ENCODE results near the gene BNC2.

The BNC2 gene

DNA sequence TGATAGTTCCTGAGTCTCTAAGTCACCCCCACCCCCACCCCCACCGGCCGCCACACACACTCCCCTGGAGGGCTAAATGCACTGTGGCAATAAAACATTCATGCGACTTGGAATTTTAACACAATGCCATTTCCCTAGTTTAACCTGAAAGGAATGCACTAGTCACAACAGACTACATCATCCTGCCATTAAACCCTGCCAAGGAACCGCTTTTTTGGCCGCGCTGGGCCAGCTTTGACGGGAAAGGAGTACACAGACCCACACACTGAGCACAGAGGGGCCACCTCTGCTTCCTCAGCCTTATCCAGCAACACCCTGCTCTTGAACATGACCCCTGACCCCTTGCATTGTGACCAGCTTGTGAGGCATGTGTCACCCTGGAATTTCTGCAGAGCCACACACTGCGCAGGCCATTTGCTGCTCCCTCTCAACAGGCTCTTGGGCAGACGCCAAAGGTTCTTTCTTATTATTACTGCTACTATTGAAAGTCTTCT lies 165.3 kb downstream of the BNC2 start:
- no peak for DNase-seq

DNA sequence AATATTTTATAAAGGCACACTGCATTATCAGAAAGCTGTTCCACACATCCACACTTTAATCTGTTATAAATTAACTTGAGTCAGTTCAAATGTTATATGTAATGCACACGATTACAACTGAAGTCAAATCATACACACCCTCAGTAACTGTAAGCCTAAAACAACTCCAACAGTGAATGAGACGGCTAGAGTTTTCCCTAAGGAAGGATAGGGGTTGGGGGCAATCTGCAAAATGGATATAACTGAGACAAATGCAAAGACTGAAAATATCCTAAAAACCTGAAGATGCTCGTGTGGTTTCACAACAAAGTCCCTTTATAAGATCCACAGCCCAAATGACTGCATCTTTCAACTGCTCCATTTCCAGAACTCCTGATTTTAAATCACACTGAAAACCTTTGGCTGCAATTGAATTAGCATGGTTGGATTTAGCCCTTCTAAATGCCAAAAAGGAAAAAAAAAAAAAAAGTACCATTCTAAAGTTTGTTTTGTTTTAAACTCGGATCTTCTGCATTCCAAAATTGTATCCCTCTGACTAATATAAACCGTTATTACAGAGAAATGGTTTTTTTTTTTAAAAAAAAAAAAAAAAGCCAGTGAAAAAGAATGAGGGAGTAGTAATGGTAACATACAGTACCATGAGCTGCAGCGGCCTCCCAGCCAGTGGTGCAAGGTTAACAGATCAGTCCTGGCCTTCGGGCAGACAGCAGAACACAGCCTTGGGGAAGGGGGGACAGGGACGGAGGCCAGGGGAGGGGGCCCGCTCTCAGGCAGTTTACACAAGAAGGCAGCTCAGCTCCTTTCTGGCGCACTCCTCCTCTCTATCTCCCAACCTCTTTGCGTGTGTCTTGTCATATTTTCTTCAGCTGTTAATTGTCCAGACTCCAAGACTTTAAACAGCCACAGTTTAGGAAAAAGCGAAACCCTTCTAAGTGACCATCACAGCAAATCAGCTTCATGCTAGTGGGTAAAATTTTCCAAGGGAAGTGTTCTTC lies 166.1 kb downstream of the BNC2 start:
- no peak for DNase-seq

DNA sequence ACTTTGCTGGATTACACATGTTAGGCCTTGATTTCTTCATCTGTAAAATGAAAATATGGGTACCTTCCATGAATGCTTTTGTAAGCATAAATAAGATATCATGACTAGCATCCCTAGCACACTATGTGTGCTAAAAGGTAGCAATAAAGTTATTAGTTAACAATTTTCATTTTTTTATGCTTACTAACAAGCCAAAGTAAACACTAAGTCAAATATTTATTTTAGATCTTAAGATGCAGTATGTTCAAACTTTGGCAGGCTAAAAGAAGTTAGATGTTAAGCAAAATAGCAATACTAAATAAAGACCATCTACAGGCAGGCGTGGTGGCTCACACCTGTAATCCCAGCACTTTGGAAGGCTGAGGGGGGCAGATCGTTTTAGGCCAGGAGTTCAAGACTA lies 169.1 kb downstream of the BNC2 start:
- no peak for DNase-seq

DNA sequence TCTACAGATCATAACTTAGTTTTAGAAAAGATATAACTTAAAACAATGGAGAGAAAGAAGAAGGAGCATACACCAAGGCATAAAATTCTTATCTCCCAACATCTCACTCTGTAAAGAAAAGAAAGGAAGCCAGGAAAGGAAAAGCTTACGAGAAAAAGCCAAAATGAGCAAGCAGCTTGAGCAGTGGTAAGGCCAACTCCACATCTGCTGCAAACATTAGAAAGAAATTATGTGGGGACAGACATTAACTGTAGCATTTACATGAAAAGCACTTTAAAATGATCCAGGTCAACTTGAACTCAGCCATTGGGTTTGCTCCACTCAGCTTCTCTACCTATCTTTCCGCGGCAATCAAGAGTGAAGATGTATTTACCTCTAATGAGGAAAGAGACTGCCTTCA lies 176.9 kb downstream of the BNC2 start:
- no peak for DNase-seq

DNA sequence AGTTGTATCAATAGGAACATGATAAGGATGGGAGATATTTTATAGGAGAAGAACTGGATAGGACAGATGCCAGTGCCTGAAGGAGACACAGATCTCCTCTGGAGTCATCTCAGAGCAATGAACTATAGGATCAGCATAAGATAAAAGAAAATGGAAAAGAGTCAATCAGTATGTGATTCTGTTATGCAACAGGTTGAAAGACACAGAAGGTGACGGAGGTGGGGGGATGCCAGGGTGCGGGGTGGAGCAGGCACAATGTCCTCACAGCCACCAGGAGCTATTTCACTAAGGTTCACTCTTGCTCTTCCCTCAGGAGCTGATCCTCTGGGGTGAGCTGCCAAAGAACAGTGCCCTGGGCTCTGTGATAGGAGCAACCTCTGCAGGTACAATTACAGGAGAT lies 179.8 kb downstream of the BNC2 start:
- no peak for DNase-seq

DNA sequence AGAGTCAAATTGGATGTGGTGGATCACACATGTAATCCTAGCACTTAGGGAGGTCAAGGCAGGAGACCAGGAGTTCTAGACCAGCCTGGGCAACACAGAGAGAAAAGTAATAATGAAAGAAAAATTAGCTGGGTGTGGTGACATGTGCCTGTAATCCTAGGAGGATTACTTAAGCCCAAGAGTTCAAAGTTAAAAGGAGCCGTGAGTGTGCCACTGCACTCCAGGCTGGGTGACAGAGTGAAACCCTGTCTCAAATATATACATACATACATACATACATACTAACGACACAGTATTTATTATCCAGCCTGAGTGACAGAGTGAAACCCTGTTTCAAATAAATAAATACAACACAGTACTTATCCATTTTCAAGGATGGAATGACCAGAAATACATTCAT lies 180.3 kb downstream of the BNC2 start:
- no peak for DNase-seq

DNA sequence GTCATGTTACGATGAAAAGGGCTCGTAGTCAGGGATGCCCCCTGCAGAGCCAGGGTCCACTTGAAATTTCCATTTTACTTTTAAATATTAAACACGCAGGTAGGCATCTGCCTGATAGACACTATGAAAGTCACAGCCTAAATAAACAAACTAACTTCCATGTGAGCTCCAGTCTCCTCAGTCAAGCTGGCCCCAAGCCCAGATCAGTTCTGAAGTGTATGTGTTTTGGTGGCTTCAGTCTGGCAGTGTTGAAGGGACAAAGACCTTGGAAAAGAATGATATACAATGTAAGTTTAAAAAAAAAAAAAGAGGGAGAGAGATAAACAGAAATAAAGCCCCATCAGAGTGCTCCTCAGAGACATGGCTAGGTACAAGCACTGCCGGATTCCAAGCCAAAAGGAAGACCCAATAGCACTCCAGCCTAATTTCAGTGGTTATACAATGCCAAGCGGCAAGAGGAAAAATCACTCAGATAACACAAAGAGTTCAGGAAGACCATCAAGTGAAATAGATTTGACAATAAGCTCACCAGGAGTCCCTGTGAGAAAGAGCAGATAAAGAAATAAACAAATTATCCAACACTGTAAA lies 181.0 kb downstream of the BNC2 start:
- DNase-seq: no peak

DNA sequence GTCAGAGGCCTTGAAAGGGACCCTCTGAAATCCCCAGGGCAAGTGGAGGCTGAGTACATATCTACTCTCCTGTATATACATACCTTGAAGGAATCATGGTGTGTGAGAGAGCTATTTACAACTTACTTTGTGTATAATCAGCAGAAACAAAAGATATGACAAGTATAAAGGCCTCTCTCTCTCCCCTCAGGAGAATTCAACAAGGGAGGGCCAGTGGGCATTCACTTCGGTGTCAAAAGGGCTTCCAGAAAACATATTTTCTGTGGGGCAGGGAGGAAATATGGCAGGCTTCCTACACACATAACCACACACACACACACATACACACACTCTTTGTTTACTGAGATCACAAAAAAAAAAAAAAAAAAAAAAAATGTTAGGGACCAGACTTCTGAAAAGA lies 181.7 kb downstream of the BNC2 start:
- no peak for DNase-seq

DNA sequence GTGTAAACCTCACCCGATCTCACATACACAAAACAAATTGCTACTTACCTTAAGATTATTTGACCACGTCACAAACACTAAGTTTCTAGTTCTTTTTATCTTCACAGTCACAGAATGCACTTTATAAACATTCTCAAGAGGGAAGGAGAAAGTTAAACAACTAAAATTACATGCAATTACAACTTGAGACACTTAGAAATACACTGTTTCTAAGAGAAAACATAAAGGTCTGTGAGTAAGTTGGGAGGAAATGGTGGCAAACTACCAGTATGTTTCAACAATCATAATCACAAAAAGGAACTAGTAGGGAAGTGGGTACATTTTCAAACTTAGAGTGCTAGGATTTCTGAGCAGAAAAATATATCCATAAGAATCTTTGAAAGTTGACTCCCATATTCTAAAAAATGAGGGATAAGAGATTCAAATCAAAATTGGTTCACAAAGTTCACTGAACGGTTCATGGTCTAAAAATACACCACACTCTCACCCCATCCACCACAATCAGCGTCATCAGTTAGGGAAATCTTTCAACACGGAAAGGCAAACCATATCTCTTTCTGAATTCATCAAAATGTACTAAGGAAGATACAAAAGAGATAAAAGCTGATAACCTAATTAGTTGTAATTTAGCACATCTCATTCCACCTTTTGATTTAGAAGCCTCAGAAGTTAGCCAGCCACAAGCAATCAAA lies 182.6 kb downstream of the BNC2 start:
- DNase-seq: no peak

DNA sequence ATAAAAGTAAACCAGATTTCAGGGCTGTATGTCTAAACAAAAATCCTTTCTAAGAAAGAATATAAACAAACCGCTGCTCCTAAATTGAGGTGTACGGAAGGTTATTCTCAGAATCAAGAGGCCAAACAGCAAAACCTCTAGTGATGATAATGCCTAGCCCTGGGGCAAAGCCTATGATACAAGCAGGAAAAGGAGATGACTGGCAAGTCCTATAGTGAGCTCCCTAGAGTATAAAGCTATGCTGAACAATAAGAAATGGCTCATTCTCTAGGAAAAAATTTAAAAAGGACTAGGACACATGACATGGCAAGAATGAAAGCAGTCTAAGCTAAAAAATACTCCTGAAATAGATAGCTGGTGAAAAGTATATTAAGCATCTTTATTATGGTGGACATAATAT lies 187.1 kb downstream of the BNC2 start:
- no peak for DNase-seq

DNA sequence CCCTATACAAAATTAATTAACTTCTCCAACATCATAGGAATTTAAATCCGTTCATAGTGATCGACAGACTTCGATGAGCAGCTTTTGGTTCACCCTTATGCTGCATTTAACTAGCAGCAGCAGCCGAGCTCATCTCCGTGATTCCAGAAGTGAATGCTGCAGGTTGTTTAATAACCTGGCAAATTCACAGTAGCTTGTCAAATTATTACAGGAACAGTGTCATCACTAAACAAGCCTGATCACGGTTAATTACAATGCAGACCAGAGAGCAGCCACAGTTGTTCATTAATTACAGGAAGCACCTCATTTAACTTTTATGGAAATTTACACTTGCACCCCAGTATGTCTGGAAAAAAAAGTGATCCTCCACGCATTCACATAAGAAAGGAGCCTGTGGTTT lies 188.2 kb downstream of the BNC2 start:
- no peak for DNase-seq

DNA sequence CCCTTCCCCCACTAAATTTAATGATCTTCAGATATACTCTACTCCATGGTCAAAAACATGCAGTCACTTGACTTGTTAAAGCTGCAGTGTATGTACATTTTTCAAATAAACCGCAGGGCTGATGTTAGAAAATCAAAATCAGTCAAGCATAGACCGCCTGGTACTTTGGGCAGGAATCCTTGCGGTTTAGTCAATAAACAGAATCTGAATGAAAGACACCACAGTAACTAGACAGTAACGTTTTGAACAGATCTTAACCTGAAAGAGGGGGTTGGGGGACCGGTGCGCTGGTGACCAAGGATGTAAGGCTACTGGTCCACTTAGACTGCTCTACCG lies 188.8 kb downstream of the BNC2 start:
- no peak for DNase-seq

DNA sequence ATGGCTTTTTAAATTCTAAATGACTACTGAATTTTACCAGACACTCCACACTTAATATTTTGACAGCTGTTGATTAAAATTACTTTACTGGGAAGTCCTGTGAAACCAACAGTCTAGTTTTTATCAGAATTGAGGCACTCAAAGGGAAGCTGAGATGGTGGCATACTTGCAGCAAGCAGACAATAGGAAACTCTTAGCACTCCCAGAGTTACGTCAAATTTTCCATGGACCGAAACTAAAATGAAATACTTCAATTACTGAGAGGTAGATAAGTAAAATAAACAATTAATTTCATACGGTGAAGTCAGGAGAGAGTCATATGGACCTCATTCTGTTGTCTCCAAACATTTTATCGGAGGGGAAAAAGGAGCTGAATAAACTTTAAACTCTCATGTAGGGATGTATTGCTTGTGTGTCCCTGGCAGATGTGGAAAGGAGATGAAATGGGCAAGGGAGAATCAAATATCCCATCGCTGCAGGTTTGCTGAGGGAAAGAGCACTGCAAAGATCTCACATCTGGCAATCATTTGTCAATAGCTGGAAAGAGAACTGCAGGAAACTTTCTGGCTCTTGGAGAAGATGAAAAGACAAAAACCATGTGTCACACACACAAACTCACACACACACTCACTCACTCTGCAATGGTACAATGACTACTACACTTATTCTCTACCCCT lies 189.4 kb downstream of the BNC2 start:
- no peak for DNase-seq

DNA sequence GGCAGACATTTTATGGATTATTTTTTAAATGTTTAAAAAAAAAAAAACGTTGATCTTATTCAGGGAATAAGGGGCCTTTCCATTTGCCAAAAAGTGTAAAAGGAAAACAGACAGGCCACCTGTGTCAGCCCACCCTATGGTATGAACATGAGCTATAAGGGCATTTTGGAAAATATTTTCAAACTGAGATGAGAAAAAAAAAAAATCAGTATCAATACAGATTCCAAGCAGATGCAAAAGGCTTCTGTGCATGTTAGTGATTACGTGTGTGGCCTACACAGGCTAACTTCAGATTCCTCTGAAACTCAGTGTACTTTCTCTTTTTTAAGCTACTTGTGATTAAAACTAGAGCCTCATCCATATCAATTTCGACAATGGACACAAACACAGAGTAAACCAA lies 189.9 kb downstream of the BNC2 start:
- no peak for DNase-seq

DNA sequence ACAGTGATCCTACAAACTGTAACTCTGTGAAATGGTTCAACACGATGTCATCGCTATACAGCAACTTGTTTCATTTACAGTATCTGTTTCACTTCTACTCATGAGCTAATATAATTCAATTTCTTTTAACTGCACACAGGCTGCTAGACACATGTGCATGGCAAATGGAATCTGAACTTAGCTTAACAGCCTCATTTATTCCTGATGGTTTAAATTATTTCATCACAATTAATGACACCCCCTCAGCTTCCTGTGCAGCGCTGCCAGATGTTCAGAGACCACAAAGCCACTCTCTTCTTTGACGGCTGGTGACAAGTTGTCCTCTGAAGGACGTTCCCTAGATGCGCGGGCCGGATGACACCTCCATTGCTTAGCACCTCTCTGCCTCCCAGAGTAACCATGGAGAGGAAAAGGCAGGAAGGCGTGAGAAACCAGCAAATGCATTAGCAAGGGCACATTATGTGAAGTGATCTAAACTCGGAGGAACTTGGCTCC lies 191.1 kb downstream of the BNC2 start:
- no peak for DNase-seq

DNA sequence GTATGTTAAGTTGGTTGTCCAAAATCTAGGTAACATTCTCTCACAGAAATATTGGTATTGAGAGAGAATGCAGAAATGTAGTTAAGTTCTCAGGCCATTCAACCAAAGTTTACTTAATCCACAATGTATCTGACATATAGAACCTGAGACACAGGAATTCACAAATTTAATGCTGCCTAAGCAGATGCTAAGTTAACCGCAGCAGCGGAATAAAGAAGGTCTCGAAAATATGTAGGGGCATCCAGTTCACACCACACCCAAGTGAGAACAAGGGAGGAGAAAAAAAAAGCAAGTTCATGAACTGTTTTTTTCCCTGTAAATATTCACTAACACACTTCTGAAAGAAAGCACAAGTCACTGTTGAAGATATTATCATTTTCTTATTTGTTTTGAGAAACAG lies 194.0 kb downstream of the BNC2 start:
- DNase-seq: no peak

DNA sequence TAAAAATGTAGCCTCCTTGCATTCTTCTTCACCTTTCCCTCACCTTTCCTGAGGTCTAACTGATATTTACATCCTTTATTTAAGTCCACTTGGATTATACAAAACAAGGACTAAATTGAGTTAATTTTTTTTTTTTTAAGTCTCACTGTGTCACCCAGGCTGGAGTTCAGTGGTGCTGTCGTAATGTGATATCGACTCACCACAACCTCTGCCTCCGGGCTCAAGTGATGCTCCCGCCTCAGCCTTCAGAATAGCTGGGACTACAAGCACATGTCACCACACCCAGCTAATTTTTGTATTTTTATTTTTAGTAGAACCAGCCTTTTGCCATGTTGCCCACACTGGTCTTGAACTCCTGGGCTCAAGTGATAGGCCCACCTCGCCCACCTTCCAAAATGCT lies 195.3 kb downstream of the BNC2 start:
- no peak for DNase-seq

DNA sequence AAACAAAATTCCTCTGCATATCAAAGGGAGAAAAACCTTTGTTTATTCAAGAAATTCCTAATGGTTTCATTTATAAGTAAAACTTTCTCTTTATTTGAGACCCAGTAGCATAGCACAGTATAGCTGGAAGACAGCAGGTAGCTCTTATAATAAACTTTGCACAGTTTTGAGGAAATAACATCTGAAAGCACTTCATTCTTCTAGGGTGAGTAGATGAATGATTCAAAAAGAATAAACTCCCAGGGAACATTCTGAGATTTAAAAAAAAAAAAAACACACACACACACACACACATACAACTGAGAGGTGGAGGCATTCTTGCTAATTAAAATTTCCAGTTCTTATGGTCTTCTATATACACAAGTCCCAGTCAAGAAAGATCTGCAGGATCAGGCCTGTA lies 197.3 kb downstream of the BNC2 start:
- no peak for DNase-seq

DNA sequence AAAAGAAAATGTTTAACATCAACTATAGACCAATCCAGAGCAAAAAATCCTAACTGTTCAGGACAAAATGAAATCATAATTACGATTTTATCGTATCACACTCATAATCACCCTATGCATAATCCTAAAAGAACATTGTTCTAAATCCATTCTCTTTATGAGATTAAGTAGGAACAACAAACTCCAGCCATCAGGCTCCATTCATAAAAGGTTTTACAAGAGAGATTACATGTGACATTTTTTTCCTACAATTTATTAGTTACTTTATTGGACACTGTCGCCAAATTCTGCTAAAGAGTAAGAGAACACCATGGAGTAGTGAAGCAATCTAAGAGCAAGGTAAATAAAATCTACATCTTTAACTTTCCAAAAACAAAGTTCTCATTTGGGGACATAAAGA lies 198.0 kb downstream of the BNC2 start:
- DNase-seq: no peak

DNA sequence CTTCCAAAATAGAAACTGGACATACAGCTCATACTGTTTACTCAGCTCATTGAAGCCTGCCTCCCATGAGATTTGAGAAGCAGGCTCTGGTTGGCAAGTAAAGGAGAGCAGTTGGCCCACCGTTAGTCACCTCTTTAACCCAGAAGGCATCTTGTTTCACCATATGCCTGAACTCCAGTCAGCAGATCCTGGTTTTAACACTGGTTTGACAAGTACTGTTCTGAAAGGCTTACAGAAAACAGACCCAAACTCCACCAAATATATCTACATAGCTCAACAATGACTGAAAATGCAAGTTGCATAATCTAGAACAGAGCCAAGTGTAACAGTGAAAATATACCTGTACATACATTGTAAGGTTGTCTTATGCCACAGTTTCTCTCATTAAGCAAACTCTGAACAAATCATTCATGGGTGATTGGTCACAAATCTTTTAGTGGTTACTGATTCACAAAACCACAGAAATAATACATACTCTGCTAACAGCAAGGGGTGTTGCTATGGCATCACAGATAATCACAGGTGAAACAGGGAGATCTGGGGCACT lies 198.8 kb downstream of the BNC2 start:
- no peak for DNase-seq

DNA sequence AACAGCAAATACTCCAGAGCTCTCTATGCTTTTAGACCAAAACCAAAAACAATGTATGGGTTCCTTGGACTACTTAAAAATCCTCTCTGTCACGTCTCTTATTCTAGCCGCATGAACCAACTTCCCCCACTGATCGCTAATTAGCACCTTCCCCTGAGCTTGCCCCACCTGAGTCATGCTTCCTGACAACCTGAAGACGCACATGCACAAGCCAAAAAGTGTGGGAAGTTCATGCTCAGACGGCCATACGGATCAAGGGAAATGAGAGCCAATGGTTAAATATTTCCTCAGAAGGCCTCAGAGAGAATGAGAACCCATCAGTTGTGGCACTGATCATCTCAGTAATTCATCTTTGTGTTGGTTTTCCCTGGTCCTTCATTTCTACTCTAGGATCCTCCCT lies 199.7 kb downstream of the BNC2 start:
- DNase-seq: no peak

DNA sequence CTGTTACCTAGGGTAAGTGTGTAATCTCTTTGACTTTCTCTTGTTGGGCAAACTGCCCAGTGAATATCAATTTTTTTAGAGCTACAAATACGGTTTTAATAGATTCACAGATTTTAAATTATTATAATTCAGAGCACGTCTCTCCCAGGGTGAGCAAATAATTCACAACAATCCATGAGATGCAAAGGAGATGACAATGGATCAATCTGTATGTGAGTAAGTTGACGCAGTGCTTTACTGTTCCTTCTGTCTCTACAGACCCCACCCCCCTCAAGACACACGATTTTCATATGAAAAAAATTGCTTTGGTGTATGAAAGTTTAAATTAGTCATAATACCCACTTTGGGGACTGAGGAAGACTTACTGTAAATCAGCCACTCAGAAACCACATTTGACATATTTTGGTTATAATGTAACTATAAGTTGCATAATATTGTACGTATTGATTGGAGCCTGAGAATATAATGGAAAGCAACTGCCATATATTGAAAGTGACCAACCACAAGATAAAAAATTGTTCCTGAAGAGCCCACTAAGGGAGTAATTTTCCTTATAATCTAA lies 201.7 kb downstream of the BNC2 start:
- DNase-seq: no peak

DNA sequence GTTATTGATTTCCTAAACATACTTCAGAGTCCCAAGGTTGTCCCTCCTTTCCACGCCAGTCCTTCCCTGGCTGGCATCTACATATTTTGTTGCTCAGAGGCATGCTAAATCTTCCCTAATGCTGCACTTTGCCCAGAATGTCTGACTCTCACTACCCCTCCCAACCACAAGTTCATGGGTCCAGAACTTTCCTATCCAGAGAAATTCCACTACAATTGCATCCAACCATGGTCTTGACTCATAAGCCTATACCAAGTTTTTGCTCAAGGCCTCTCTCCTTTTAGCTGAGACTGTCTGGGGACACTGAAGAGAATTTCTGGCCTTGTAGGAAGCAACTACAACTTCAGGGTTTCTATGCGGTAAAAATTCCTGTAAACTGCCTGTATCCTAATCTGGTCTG lies 206.3 kb downstream of the BNC2 start:
- no peak for DNase-seq
